Astrocyte (in vitro differentiated cells and primary cell): ENCODE measurements around the gene SLC9A5. TPM values are rescaled to one million over a fixed set of nuclear protein-coding genes. Genes with fewer than 3 reads are reported as not detected.

ENCODE experiments used
- DNase-seq: peaks from one replicate; pipeline ENCODE4 v3.0.0-alpha.2; 2010; ENCODE audit warnings: low read depth
- FAIRE-seq: peaks from 2 replicates; lab custom pipeline; 2011; peaks lifted over from hg19 to GRCh38; lab: Jason Lieb, UNC
- H2AFZ ChIP-seq: 2 replicates; pipeline ENCODE4 v1.6.0; 2012; ENCODE audit warnings: low read depth, low read length, inconsistent platforms
- H3K27ac ChIP-seq: 2 replicates; pipeline ENCODE4 v1.5.1; 2011; ENCODE audit warnings: low read depth, low read length, inconsistent platforms
- H3K27me3 ChIP-seq: 2 replicates; pipeline ENCODE4 v1.6.0; 2011; ENCODE audit warnings: low read length, inconsistent platforms; ENCODE audit not compliant: insufficient read depth
- H3K36me3 ChIP-seq: 2 replicates; pipeline ENCODE4 v1.5.1; 2011; ENCODE audit warnings: low read length, inconsistent platforms; ENCODE audit not compliant: insufficient read depth
- H3K4me1 ChIP-seq: 2 replicates; pipeline ENCODE4 v1.5.1; 2011; ENCODE audit warnings: low read length, inconsistent platforms; ENCODE audit not compliant: insufficient read depth
- H3K4me2 ChIP-seq: 2 replicates; pipeline ENCODE4 v1.6.0; 2012; ENCODE audit warnings: low read length, inconsistent platforms
- H3K4me3 ChIP-seq: 2 replicates; pipeline ENCODE4 v1.5.1; 2011; ENCODE audit warnings: low read depth, mild to moderate bottlenecking, low read length, inconsistent platforms; ENCODE audit not compliant: insufficient read depth
- H3K79me2 ChIP-seq: 2 replicates; pipeline ENCODE4 v1.6.0; 2012; ENCODE audit warnings: mild to moderate bottlenecking, low read length, inconsistent platforms; ENCODE audit not compliant: insufficient read depth
- H3K9ac ChIP-seq: 2 replicates; pipeline ENCODE4 v1.6.0; 2012; ENCODE audit warnings: mild to moderate bottlenecking, low read length, inconsistent platforms
- H3K9me3 ChIP-seq: 2 replicates; pipeline ENCODE4 v1.5.1; 2012; ENCODE audit warnings: low read depth, mild to moderate bottlenecking, low read length, inconsistent platforms; ENCODE audit not compliant: insufficient read depth
- H4K20me1 ChIP-seq: 2 replicates; pipeline ENCODE4 v1.6.0; 2012; ENCODE audit warnings: low read length, inconsistent platforms; ENCODE audit not compliant: insufficient read depth
- H3K27ac Mint-ChIP-seq: one replicate; pipeline ENCODE4 v1.8.0; 2021; ENCODE audit warnings: mild to moderate bottlenecking, mixed read lengths; ENCODE audit not compliant: unreplicated experiment
- H3K27me3 Mint-ChIP-seq: one replicate; pipeline ENCODE4 v1.8.0; 2021; ENCODE audit warnings: low read depth, mixed read lengths; ENCODE audit not compliant: unreplicated experiment
- H3K36me3 Mint-ChIP-seq: one replicate; pipeline ENCODE4 v1.8.0; 2021; ENCODE audit warnings: low read depth, mixed read lengths; ENCODE audit not compliant: unreplicated experiment
- H3K4me1 Mint-ChIP-seq: one replicate; pipeline ENCODE4 v1.8.0; 2021; ENCODE audit warnings: low read depth, mixed read lengths; ENCODE audit not compliant: unreplicated experiment
- H3K4me3 Mint-ChIP-seq: one replicate; pipeline ENCODE4 v1.8.0; 2021; ENCODE audit warnings: mild to moderate bottlenecking, moderate library complexity, mixed read lengths; ENCODE audit not compliant: unreplicated experiment
- H3K9me3 Mint-ChIP-seq: one replicate; pipeline ENCODE4 v1.8.0; 2021; ENCODE audit warnings: mild to moderate bottlenecking, mixed read lengths; ENCODE audit not compliant: unreplicated experiment
- EZH2 ChIP-seq: IDR thresholded peaks from 2 replicates; pipeline ENCODE4 v1.6.1; 2012; ENCODE audit warnings: mild to moderate bottlenecking, low read length, inconsistent platforms; ENCODE audit not compliant: insufficient read depth
- total RNA-seq: library from RNA; stranded (reverse); gene quantifications from 2 replicates; pipeline ENCODE4 v1.2.1, GENCODE V29; 2021
- TF ChIP-seq, protein P1 (sequence below): IDR thresholded peaks from 2 replicates; pipeline ENCODE4 v1.5.1; 2011; ENCODE audit warnings: low read depth, mild to moderate bottlenecking, inconsistent platforms, low read length, moderate library complexity; ENCODE audit not compliant: insufficient read depth

SLC9A5 gene
- total RNA-seq, 1 donor from 2014 or later = 2.5 TPM

DNA sequence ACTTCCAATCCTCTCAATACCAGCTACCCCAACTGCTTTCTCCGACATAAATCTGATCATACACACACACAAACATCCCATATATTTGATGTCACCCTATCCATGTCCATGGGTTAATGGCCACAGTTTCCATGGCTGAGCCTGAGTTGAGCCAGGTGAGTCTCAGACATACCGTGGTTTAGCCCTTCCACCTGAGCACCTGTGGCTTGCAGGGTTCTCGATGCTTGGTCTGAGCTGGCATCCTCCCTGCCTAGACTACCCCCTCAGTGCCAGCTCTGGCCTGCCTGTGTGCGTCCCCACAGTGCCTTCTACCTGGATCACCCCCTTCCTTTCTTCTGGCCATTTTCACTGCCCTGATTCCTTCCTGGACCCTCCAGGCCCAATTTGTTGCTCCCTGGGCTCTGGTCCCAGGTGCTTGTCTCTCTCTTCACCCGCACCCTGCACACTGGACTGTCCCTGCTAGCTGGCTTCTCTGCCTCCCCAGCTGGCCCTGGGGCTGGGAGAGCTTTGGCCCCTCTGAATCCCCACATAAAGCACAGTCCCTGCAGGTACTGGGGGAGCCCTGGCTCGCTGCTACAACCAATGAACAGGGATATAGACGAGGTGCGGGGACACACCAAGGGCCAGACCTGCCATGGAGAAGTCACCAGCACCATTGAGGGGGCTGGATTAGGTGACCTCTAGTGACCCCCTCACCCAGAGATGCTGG lies 42.5 kb upstream of the SLC9A5 start:
- H3K79me2 ChIP-seq = no peaks in the 10 kb centered on the region
- Mint-ChIP-seq H3K9me3 (no peaks in the 10 kb centered on the region), H3K27me3 (peaks cover 6% of the 10 kb centered on the region), H3K27ac (peak overlapping the region; percentile 53), H3K4me1 (no peaks in the 10 kb centered on the region), H3K36me3 (peaks cover 3% of the 10 kb centered on the region), H3K4me3 (no peak overlapping the region)
- no peaks in the 10 kb centered on the region for H3K9me3 ChIP-seq
- H3K27ac ChIP-seq = no peak overlapping the region
- H3K27me3 ChIP-seq = no peaks in the 10 kb centered on the region
- no peaks in the 10 kb centered on the region for H4K20me1 ChIP-seq
- DNase-seq (no peak), FAIRE-seq (no peak)
- no peak for TF ChIP-seq EZH2
- TF ChIP-seq, protein P1, sequence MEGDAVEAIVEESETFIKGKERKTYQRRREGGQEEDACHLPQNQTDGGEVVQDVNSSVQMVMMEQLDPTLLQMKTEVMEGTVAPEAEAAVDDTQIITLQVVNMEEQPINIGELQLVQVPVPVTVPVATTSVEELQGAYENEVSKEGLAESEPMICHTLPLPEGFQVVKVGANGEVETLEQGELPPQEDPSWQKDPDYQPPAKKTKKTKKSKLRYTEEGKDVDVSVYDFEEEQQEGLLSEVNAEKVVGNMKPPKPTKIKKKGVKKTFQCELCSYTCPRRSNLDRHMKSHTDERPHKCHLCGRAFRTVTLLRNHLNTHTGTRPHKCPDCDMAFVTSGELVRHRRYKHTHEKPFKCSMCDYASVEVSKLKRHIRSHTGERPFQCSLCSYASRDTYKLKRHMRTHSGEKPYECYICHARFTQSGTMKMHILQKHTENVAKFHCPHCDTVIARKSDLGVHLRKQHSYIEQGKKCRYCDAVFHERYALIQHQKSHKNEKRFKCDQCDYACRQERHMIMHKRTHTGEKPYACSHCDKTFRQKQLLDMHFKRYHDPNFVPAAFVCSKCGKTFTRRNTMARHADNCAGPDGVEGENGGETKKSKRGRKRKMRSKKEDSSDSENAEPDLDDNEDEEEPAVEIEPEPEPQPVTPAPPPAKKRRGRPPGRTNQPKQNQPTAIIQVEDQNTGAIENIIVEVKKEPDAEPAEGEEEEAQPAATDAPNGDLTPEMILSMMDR = no peak
- no peaks in the 10 kb centered on the region for H3K36me3 ChIP-seq
- no peak overlapping the region for H2AFZ ChIP-seq
- no peak overlapping the region for H3K4me3 ChIP-seq
- H3K9ac ChIP-seq = no peak overlapping the region
- no peak overlapping the region for H3K4me2 ChIP-seq
- peaks cover 12% of the 10 kb centered on the region for H3K4me1 ChIP-seq

DNA sequence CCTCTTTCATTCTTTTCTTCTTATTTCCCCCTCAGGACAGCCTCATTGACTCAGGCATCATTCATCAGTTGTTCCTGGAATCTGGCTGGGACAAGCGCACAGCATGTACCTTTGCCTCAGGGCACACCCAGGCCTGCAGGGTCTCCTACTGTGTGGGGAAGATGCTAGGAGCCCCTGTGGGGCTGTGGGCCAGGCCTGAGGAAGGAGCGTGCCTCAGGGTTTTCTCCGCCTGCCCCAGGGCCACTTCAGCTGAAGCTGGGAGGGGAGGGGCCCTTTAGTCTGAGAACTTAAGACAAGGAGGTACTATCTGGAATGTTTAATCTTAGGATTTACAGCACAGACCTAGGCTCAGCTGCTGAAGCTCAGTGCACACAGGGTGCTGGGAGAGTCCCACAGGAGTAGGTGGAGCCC lies 41.9 kb upstream of the SLC9A5 start:
- Histone ChIP-seq H2AFZ (no peak overlapping the region), H3K9ac (no peak overlapping the region), H3K79me2 (no peaks in the 10 kb centered on the region), H3K27me3 (no peaks in the 10 kb centered on the region), H3K9me3 (no peaks in the 10 kb centered on the region), H3K4me3 (no peak overlapping the region), H3K4me1 (peaks cover 12% of the 10 kb centered on the region), H4K20me1 (no peaks in the 10 kb centered on the region), H3K27ac (no peak overlapping the region), H3K4me2 (no peak overlapping the region), H3K36me3 (no peaks in the 10 kb centered on the region)
- H3K9me3 Mint-ChIP-seq = no peaks in the 10 kb centered on the region
- H3K4me1 Mint-ChIP-seq = peaks cover 1% of the 10 kb centered on the region
- no peak for TF ChIP-seq EZH2
- DNase-seq (no peak), FAIRE-seq (no peak)
- peaks cover 3% of the 10 kb centered on the region for H3K36me3 Mint-ChIP-seq
- H3K4me3 Mint-ChIP-seq = no peak overlapping the region
- H3K27me3 Mint-ChIP-seq = peaks cover 6% of the 10 kb centered on the region
- peak overlapping the region; percentile 53 for H3K27ac Mint-ChIP-seq

DNA sequence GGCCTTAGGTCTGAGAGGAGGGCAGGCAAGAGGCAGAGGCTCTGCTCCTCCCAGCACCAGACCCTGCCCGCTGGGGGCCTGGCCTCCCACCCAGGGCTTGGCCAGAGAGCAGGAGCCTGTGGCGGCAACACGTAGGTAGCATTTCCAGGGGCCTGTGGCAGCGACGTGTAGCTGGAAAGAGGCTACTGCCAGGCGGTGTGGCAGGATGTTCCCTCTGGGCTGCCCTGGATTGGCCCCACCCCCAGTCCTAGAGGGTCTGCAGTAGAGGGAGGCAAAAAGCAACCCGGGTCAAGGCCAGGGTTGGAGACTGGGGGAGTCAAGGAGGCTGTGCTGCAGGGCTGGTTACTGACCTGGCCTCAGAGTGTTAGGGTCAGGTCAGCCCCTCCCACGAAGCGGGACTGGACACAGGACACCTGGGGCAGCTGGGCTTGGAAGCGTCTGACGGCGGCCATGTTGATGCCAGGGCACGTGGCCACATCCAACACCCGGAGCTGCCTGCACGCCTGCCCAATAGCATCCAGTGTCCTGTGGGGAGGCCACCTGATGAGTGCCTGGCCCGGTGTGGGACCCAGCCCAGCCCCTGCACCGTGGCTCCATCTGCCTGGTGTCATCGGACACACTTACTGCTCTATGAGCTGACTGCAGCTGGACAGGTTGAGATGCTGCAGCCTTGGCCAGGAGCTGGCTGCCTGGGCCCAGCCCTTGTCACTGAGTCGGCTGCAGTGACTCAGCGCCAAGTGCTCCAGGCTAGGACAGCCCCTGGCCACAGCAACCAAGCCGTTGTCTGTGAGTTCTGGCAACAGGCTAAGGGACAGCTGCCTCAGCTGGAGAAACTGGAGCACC lies 41.3 kb upstream of the SLC9A5 start:
- Mint-ChIP-seq H3K4me3 (no peak overlapping the region), H3K9me3 (no peaks in the 10 kb centered on the region), H3K27ac (no peak overlapping the region), H3K4me1 (peaks cover 2% of the 10 kb centered on the region), H3K36me3 (peaks cover 3% of the 10 kb centered on the region), H3K27me3 (peaks cover 6% of the 10 kb centered on the region)
- no peak overlapping the region for H3K4me2 ChIP-seq
- no peak overlapping the region for H2AFZ ChIP-seq
- H4K20me1 ChIP-seq = no peaks in the 10 kb centered on the region
- H3K79me2 ChIP-seq = no peaks in the 10 kb centered on the region
- H3K36me3 ChIP-seq = no peaks in the 10 kb centered on the region
- no peak overlapping the region for H3K4me3 ChIP-seq
- no peak for DNase-seq
- no peaks in the 10 kb centered on the region for H3K9me3 ChIP-seq
- FAIRE-seq = no peak
- no peak overlapping the region for H3K9ac ChIP-seq
- no peak for TF ChIP-seq EZH2
- TF ChIP-seq, protein P1 = no peak
- H3K27me3 ChIP-seq = no peaks in the 10 kb centered on the region
- H3K4me1 ChIP-seq = peaks cover 12% of the 10 kb centered on the region
- no peak overlapping the region for H3K27ac ChIP-seq
